GM18511 (cell line): Measurements from ENCODE around the gene PPP1R14C.

Experiments
- ATAC-seq: cut with Tn5 transposase; IDR thresholded peaks from one replicate; pipeline ENCODE4 v1.9.1; 2021; ENCODE audit warnings: mild to moderate bottlenecking, moderate library complexity; ENCODE audit not compliant: unreplicated experiment

Gene PPP1R14C

GRCh38 chr6:150142670-150143515, at the start of gene PPP1R14C:
Gene PPP1R14C, plus strand, starts transcription at chr6:150143044. Its CDS starts 149 bp downstream, at chr6:150143193.
- no peak for ATAC-seq

DNA sequence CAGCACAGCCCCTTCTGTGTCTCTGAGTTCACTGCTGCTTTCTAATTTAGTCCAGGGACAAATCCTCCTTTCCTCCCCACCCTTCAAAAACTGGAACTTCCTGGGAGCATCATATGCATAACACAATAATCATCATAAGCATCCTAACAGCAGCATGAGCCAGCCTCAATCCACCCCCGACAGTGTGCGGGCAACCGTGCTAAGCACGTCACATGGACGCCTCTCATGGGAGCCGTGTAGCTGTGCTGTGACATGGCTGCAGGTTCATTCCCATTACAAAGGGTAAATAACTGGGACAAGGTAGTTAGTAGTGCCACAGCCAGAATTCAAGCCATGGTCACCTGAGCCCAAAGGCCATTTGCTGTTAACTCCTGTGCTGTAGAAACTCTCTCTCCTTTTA, 49.4 kb upstream of the PPP1R14C start:
- ATAC-seq, result no peak

DNA sequence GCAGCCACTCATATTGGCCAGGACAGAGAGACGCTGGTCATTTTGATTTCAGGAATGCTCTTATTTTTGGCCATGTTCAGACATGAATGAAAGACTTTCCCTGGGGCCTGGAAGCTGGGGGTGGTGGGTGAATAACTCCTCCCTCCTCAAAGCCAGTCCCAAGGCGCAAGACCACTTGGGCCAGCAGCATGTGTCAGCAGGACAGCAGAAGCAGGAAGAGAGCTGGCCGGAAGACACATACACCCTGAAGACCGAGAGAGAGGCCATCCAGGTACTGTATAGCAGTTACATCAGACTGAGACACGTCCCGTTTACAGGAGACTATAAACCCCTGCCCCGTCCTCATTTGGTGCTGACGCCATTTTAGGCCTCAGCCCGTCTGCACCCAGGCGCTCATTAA, 44.7 kb upstream of the PPP1R14C start:
- ATAC-seq, result no peak

DNA sequence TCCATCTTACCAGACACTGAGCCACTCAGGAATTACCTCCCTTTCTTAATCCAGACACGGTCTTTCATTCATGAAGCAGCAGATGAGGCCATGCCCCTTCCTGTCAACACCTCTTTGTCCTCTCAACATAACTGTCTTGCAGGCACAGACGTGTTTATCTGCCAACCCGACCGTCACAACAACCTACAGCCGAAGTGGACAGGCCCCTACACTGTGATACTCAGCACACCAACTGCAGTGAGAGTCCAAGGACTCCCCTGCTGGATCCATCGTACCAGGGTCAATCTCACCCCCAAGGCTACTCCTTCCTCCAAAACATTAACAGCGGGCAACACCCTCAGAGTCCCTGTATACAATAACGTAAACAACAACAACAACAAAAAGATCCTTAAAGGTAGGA, 43.3 kb upstream of the PPP1R14C start:
- no peak for ATAC-seq

DNA sequence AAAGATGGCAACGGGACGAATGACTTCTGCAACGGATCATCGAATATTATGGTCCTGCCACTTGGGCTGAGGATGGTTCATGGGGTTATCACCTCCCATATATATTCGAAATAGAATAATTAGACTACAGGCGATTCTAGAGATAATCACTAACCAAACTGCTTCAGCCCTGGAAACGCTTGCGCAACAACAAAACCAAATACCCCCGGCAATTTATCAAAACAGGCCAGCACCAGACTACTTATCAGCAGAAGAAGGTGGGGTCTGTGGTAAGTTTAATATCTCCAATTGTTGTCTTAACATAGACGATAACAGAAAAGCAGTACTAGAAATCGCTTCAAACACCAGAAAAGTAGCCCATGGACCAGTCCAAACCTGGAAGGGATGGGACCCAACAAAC, 42.9 kb upstream of the PPP1R14C start:
- no peak for ATAC-seq

- no peak for ATAC-seq
Measured at GRCh38 chr6:150100745-150101144, 42.1 kb upstream of the PPP1R14C start.

DNA sequence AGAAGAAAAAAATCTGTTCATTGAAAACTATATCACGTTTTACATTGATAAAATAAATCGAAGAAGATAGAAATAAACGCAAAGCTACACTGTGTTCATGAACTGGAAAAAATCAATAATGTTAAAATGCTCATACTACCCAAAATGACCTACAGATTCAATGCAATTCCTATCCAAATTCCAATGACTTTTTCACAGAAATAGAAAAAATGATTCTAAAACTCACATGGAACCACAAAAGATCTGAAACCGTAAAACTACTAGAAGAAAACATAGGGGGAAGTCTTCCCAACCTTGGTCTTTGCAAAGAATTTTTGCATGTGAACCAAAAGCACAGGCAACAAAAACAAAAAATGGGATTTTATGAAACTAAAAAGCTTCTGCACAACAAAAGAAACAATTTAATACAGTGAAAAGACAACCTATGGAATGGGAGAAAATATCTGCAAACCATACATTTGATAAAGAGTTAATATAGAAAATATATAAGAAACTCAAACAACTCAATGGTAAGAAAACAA, 40.0 kb upstream of the PPP1R14C start:
- no peak for ATAC-seq

- ATAC-seq, result no peak
Measured at GRCh38 chr6:150112233-150112632, 30.6 kb upstream of the PPP1R14C start.

GRCh38 chr6:150115769-150116168, 27.1 kb upstream of the PPP1R14C start:
- ATAC-seq, result no peak

DNA sequence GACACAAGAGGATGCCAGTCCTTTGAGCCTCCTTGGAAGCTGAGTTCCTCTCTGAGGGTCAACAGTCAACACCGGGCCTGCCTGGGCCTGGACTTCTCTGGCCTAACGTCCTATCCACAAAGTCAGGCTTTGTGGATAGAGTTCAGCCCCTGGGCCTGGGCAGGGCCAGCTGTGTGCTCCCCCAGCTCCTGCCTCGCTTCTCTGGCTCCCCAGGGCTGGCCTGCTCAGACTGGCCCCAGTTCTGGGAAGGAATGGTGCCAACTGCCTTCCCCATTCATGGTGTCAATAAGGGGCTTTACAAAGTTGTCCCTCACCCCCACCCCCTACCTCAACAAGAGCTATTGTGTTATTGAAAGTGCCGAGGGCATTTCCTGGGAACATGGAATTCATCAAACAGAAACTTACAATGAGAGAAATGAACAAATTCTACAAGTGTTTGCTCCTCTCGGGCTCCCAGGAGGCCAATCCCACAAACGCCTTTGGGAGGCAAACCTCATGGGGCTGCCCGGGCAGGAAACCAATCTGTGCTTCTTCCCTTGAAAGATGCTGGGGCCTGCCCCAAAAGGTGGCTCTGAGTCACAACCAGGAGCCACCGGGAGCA, 26.5 kb upstream of the PPP1R14C start:
- ATAC-seq, result no peak

- no peak for ATAC-seq
Measured at GRCh38 chr6:150118203-150118602, 24.6 kb upstream of the PPP1R14C start.

- ATAC-seq, result no peak
Measured at GRCh38 chr6:150118627-150119026, 24.2 kb upstream of the PPP1R14C start.

- no peak for ATAC-seq
Measured at GRCh38 chr6:150119173-150119572, 23.7 kb upstream of the PPP1R14C start.

GRCh38 chr6:150123645-150124044, 19.2 kb upstream of the PPP1R14C start:
- ATAC-seq, result no peak

DNA sequence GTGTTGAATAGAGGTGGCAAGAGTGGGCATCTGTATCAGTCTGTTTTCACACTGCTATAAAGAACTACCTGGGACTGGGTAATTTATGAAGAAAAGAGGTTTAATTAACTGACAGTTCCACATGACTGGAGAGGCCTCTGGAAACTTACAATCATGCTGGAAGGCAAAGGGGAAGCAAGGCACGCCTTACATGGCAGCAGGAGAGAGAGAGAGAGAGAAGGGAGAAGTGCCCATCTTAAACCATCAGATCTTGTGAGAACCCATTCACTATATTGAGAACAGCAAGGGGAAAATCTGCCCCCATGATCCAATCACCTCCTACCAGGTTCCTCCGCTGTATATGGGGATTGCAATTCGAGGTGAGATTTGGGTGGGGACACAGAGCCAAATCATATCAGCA, 18.6 kb upstream of the PPP1R14C start:
- no peak for ATAC-seq

DNA sequence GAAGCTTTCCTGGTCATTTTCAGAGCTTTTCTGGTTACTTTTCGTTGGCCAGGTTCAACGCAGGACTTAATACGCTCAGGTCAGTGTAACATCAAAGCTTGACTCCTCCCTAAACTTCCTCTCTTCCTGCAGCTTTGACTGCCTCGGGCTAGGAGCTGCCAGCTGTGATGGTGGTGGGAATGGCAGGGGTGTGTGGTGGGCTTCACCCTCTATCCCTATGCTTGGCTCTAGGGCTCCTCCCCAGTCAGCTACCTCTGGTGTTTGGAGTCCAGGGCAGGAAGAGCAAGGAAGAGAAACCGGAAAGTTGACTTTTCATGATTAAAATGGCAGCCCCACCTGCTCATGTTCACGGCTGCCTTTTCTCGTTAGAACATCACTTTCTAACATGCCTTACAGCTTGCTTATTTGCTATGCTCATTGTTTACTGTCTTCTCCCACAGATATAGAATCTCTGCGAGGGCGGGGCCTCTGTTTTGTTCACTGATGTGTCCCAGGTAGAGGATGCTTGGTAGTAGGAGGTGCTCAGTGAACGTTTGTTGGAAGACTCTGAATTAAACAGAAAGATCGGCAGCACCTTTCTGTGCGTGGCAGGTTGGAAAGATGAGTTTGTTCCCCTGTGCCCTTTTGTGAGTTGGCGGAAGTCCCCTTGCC, 16.1 kb upstream of the PPP1R14C start:
- no peak for ATAC-seq

DNA sequence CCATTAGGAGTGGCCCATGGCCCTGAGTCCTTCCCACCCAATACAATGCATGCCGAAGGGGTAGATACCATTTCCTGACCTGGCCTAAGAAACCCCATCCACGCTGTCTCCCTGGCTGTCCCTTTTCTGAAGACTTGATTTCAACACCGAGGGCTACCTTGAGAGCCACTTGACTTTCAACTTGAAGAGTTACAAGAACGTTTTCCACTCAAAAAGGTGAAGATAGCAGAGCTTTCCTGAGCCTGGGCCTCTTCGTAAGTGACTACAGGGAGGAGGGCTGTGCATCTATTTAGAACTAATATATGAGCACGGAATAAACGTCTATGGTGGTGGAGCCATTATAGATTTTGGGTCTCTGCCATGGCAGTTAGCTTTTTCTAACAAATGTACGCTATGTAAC, 14.4 kb upstream of the PPP1R14C start:
- ATAC-seq, result no peak

DNA sequence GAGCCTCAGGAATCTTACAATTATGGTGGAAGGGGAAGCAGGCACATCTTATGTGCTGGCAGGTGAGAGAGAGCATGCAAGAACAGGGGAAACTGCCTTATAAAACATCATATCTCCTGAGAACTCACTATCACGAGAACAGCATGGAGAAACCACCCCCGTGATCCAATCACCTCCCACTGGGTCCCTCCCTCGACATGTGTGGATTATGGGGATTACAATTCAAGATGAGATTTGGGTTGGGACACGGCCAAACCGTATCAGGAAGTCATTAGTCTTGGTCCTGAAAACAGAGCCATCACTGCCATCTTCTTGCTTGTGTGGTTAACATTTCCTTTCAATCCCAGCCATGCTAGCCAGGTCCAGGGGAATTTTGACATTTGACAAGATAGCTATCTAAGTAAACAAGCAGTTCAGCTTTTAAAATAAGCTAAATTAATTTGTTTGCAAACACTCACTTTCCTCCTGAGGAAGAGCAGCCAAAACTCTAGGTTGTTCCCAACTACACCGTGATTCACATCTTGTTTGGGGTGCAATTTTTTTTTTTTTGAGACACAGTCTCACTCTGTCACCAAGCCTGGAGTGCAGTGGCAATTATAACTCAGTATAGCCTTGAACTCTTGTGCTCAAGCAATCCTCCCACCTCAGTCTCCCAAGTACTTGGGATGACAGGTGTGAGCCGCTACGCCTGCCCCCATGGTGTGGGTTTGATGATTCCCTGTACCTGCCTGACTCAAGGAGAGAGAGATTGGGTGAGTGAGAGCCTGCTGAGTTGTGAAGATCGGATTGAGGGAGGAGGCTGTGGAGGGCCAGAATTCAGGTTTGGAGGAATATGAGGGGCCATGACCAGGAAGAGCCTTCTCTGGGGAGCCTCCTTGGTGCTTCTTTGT, 13.0 kb upstream of the PPP1R14C start:
- no peak for ATAC-seq

DNA sequence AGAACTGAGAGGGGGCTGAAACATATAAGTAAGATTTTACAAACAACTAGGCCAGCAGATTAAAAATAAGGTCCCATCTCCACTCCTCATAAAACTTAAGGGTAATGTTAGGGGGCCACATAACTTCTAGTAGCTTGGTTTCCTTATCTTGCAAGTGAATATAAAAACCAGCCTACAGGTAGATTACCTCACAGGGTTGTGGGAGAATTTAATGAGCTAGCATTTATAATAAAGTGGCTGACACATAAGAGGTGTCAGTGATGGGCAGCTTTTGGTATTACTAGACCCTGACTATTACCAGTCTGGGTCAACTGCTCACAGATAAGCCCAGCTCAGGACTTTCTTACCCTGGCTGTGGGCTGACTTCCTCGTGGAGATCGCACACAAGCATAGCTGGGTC, 9.2 kb upstream of the PPP1R14C start:
- ATAC-seq, result no peak

- ATAC-seq, result no peak
Measured at GRCh38 chr6:150134280-150134920, 8.4 kb upstream of the PPP1R14C start.
